ENCODE data around the gene ZSWIM8. TPM values are rescaled to one million over a fixed set of nuclear protein-coding genes. Genes with fewer than 3 reads are reported as not detected.

ZSWIM8 gene
- total RNA-seq, 2 experiments from 2014 or later: 66.4 to 70.7 TPM

GRCh38 chr10:73838827-73839226, 53.4 kb downstream of the ZSWIM8 start:
- Mint-ChIP-seq H3K9me3 (no peaks in the 10 kb centered on the region), H3K27me3 (no peaks in the 10 kb centered on the region), H3K4me3 (no peak overlapping the region), H3K36me3 (ENCODE audit: low read depth) (peaks cover 84% of the 10 kb centered on the region), H3K27ac (peak overlapping the region; percentile 27), H3K4me1 (ENCODE audit: low read depth) (no peaks in the 10 kb centered on the region)
- peaks cover 85% of the 10 kb centered on the region for H3K36me3 ChIP-seq (ENCODE audit: insufficient read depth, low read length)
- no peak overlapping the region for H3K4me3 ChIP-seq (ENCODE audit: low read length)
- no peaks in the 10 kb centered on the region for H3K4me1 ChIP-seq (ENCODE audit: insufficient read depth, low read length)
- intact Hi-C loops (cut with DNase I, micrococcal nuclease): no loop called here
- no peaks in the 10 kb centered on the region for H3K9me3 ChIP-seq (ENCODE audit: control insufficient read depth in 1 of 2, insufficient read depth in 1 of 2, low read length in 2 of 2)
- H3K27me3 ChIP-seq (ENCODE audit: control insufficient read depth in 1 of 2, insufficient read depth in 2 of 2, low read length in 2 of 2): no peaks in the 10 kb centered on the region
- CTCF ChIA-PET: no interaction called here
- POLR2A ChIA-PET: interaction anchor here (1.5 kb wide), 1 partner anchor 36 kb away, joined by 3 read pairs; no protein-coding TSS in a partner anchor
- DNase-seq (no peak), ATAC-seq (ENCODE audit: poor library complexity) (no peak)
- H3K27ac ChIP-seq (ENCODE audit: low read depth in 1 of 2, low read length in 2 of 2): no peak overlapping the region
- no peak for TF ChIP-seq CTCF (IDR thresholded peaks at IDR 0.05)

- Mint-ChIP-seq H3K4me3 (no peak overlapping the region), H3K27me3 (no peaks in the 10 kb centered on the region), H3K9me3 (no peaks in the 10 kb centered on the region), H3K27ac (no peak overlapping the region), H3K4me1 (ENCODE audit: low read depth) (no peaks in the 10 kb centered on the region), H3K36me3 (ENCODE audit: low read depth) (peaks cover 83% of the 10 kb centered on the region)
- DNase-seq (no peak), ATAC-seq (ENCODE audit: poor library complexity) (no peak)
- TF ChIP-seq CTCF (IDR thresholded peaks at IDR 0.05): no peak
- CTCF ChIA-PET: interaction anchor here (1.6 kb wide), 1 partner anchor 40 kb away, joined by 4 read pairs; no protein-coding TSS in a partner anchor
- intact Hi-C loops (cut with DNase I, micrococcal nuclease): no loop called here
- POLR2A ChIA-PET: interaction anchor here (1.5 kb wide), 1 partner anchor 36 kb away, joined by 3 read pairs; no protein-coding TSS in a partner anchor
- Histone ChIP-seq H3K36me3 (ENCODE audit: insufficient read depth, low read length) (peaks cover 86% of the 10 kb centered on the region), H3K9me3 (ENCODE audit: control insufficient read depth in 1 of 2, insufficient read depth in 1 of 2, low read length in 2 of 2) (no peaks in the 10 kb centered on the region), H3K4me3 (ENCODE audit: low read length) (no peak overlapping the region), H3K4me1 (ENCODE audit: insufficient read depth, low read length) (no peaks in the 10 kb centered on the region), H3K27ac (ENCODE audit: low read depth in 1 of 2, low read length in 2 of 2) (no peak overlapping the region), H3K27me3 (ENCODE audit: control insufficient read depth in 1 of 2, insufficient read depth in 2 of 2, low read length in 2 of 2) (no peaks in the 10 kb centered on the region)
Measured at GRCh38 chr10:73839276-73839966, 54.0 kb downstream of the ZSWIM8 start.

- ATAC-seq (ENCODE audit: poor library complexity): no peak
- intact Hi-C loops (cut with DNase I, micrococcal nuclease): no loop called here
Measured at GRCh38 chr10:73840056-73840402, 54.6 kb downstream of the ZSWIM8 start.

More at GRCh38 chr10:73840056-73840402, 54.6 kb downstream of the ZSWIM8 start:
- no peak overlapping the region for H3K4me3 ChIP-seq (ENCODE audit: low read length)
- H3K9me3 ChIP-seq (ENCODE audit: control insufficient read depth in 1 of 2, insufficient read depth in 1 of 2, low read length in 2 of 2): no peaks in the 10 kb centered on the region
- Mint-ChIP-seq H3K27ac (no peak overlapping the region), H3K4me1 (ENCODE audit: low read depth) (no peaks in the 10 kb centered on the region), H3K9me3 (no peaks in the 10 kb centered on the region), H3K36me3 (ENCODE audit: low read depth) (peaks cover 83% of the 10 kb centered on the region), H3K4me3 (no peak overlapping the region), H3K27me3 (no peaks in the 10 kb centered on the region)
- H3K27me3 ChIP-seq (ENCODE audit: control insufficient read depth in 1 of 2, insufficient read depth in 2 of 2, low read length in 2 of 2): no peaks in the 10 kb centered on the region
- CTCF ChIA-PET: interaction anchor here (1.6 kb wide), 1 partner anchor 39 kb away, joined by 4 read pairs; no protein-coding TSS in a partner anchor
- peaks cover 86% of the 10 kb centered on the region for H3K36me3 ChIP-seq (ENCODE audit: insufficient read depth, low read length)
- H3K4me1 ChIP-seq (ENCODE audit: insufficient read depth, low read length): no peaks in the 10 kb centered on the region
- no peak for DNase-seq
- no peak overlapping the region for H3K27ac ChIP-seq (ENCODE audit: low read depth in 1 of 2, low read length in 2 of 2)
- no peak for TF ChIP-seq CTCF (IDR thresholded peaks at IDR 0.05)
- POLR2A ChIA-PET: interaction anchor here (1.5 kb wide), 1 partner anchor 35 kb away, joined by 3 read pairs; no protein-coding TSS in a partner anchor
